Fibroblast of skin of left quadriceps (primary cell): ENCODE data around the gene ZNF607.
A peak's percentile ranks its signal among the peaks of the same experiment; 100 is the strongest.
"Not testable (repeated sequence)": the region's sequence is repeated elsewhere in the genome, so short reads cannot be mapped to it uniquely, and the experiment has no call there.

Source experiments
- DNase-seq, 2 experiments: peaks; one replicate each; pipeline ENCODE4 v3.0.0-alpha.2; 2013; ENCODE audit warnings: low read depth in 2 of 2

Gene ZNF607

DNA sequence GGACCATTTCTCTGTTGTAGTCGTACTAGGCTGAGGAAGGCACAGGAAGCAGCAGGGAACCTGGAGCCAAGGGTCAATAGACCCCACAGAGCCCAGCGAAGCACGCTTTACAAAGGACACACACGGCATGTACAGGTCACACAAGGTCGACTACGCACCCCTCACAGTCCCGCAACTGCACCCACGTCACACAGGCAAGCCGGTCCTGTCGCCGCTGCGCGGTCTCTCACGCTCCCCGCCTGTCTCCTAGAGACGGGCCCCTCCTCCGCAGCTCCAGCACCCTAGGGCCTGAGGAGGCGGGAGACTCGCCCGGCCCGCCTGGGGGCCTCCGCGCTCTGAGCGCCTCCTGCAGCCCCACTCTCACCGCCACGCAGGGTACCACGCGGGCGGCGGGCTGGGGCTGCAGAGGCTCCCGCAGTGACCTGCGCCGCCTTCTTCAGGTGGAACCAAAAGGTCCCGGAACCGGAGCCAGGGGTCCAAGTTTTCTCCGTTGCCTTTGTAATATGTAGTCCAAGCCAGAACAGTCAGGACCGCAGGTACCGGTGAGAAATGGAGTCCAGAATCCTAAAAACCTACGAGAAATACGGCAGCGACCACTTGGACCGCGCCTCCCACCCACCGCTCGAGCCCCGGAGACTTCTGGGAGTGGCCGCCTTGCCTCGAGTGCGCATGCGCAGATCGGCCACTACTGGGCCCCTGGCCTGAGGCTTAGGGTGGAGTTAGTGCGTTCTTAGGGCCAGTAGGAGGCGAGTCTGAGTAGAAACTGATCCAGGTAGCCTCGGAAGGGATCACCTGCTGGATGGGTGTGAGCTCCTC is at the start of gene ZNF607:
TSS of gene ZNF607 (minus strand) at position 651 of the 816 bp plus-strand sequence. CDS start 8,143 bp downstream, outside the sequence.
- DNase-seq: peak; percentile 73

DNA sequence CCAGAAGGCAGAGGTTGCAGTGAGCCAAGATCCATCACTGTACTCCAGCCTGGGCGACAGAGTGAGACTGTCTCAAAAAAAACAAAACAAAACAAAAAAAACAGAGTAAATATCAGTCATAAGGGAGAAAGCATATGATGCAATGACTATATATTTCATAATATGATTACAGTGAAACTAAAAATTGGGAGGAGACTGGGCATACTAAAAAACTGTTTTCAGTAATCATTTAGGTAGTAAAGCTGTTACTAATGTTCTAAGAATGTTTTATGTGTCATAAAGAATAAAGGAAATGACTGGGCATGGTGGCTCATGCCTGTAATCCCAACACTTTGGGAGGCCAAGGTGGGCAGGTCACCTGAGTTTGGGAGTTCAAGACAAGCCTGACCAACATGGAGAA is 43.9 kb upstream of the ZNF607 start:
- no peak for DNase-seq

DNA sequence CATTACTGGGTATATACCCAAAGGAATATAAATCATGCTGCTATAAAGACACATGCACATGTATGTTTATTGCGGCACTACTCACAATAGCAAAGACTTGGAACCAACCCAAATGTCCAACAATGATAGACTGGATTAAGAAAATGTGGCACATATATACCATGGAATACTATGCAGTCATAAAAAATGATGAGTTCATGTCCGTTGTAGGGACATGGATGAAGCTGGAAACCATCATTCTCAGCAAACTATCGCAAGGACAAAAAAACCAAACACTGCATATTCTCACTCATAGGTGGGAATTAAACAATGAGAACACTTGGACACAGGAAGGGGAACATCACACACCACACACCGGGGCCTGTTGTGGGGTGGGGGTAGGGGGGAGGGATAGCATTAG is 38.1 kb upstream of the ZNF607 start:
- DNase-seq: not testable (repeated sequence)

DNA sequence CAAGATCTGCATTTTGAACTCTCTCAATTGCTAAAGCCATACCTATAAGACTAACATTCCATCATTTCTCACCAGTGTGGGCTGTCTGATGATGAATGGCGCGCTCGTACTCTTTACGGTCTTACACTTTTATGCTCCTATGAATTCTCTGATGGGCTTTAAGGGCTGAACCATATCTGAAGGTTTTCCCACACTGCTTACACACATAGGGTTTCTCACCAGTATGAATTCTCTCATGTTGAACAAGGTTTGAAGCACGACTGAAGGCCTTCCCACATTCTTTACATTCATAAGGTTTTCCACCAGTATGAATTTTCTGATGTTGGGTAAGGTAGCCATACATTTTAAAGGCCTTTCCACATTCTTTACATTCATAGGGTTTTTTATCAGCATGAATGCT is 18.8 kb upstream of the ZNF607 start:
- DNase-seq: no peak

DNA sequence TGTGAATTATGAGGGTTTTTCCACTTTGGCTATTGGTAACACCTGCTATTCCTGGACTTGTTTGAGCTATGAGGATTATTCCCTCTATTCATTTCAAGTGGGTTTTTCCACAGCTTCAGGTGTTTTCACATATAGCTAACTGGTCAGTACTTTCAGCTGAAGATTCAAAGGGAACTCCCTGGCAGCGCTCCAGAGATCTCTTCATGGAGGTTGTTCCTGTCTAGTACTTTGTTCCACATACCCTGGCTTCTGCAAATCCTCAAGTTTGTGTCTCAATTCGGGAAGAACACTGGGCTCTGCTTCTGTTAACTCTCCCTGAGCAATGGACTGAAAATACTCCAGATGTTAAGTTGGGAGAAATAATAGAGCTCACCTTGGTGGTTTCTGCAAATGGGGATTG is 5.6 kb upstream of the ZNF607 start:
- no peak for DNase-seq

DNA sequence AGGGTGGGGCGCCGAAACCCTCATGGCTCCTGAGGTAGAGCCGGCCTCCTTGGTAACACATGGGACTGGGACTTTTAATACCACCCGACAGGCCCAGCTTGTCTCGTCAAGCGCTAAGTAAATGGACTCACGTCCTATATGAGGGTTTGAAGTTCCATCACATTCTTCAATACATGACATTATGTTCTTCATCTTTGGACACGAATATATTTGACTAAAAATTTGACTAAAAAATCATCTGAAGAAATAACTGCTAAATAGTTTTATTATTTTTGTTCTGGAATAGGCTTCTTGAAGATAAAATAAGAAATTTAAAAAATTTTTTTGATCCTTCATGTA is 335 bp upstream of the ZNF607 start:
- DNase-seq: no peak

DNA sequence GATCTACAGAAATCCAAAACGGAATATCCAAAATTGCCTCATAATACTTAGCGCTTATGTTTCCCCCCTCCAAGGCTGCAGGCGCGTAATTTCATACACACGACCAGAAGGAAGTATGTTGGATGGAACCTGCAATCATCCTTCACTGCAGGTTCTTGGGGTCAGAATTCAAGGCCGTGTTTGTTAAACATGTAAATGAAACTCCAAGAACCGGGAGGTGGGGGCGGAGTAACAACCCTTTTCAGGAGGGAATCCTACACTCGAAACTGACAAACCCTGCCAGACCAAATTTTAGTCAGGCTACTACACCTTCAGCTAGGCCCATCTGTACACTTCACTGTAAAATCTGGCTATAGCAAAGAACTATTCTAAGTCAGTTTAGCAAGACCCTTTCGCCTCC is 1.3 kb downstream of the ZNF607 start:
- DNase-seq: no peak

DNA sequence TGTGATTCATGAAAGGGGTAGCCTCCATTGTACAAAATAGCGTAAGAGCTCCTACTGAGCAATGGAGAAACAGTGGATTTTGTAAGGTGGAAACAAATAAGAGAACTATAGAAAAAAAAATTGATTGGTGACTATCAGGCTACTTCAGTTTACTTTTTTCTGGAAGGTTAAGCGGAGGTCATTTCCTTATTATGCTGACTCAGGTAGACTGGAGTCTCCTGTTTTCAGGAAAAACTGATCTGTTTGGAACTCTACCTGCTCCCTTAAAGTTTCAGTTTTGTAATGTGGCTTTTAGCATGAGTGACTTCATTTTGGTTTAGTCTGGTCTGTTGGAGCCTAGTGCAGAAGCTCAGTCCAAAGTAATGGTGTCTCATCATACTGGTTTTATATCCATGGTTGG is 3.4 kb downstream of the ZNF607 start:
- DNase-seq: no peak

DNA sequence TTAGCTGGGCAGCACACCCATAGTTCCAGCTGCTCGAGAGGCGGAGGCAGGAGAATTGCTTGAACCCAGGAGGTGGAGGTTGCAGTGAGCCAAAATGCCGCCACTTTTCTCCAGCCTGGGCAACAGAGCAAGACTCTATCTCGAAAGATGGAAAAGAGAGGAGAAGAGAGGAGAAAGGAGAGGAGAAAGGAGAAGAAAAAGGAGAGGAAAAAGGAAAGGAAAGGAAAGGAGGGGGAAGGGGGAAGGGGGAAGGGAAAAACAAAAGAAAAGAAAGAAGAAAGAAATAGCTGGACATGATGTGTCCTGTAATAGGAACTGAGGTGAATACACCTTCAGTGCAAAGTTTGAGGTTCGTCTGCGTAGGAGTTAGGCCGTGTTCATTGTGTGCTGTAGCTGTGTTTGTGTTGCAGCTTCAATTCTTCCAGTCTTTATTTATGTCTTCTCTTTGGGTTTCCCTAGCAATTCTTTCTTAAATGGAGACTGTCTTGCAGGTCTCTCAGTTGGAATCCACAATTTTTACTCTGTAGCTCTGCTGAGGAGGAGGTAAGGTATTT is 13.4 kb downstream of the ZNF607 start:
- DNase-seq: no peak

DNA sequence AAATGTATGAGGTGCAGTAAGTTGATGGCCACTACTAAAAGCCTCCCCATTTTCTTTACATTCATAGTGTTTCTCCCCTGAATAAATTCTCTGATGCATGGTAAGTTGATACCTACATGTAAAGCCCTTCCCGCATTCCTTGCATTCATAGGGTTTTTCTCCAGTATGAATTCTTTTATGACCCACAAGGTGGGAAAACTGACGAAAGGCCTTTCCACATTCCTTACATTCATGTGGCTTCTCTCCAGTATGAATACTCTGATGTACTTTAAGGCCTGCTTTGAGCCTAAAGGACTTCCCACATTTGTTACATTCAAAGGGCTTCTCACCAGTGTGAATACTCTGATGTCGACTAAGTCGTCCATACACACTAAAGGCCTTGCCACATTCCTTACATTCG is 20.5 kb downstream of the ZNF607 start:
- DNase-seq: no peak

DNA sequence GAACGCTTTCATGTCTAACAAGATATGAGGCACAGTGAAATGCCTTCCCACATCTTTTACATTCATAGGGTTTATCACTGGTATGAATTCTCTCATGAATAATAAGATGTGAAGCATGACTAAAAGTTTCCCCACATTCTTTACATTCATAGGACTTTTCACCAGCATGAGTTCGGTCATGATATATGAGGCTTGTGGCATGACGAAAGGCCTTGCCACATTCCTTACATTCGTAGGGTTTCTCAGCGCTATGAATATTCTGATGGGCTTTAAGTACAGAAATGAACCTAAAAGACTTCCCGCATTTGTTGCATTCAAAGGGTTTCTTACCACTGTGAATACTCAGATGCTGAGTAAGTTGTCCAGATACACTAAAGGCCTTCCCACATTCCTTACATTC is 21.3 kb downstream of the ZNF607 start:
- DNase-seq: no peak

DNA sequence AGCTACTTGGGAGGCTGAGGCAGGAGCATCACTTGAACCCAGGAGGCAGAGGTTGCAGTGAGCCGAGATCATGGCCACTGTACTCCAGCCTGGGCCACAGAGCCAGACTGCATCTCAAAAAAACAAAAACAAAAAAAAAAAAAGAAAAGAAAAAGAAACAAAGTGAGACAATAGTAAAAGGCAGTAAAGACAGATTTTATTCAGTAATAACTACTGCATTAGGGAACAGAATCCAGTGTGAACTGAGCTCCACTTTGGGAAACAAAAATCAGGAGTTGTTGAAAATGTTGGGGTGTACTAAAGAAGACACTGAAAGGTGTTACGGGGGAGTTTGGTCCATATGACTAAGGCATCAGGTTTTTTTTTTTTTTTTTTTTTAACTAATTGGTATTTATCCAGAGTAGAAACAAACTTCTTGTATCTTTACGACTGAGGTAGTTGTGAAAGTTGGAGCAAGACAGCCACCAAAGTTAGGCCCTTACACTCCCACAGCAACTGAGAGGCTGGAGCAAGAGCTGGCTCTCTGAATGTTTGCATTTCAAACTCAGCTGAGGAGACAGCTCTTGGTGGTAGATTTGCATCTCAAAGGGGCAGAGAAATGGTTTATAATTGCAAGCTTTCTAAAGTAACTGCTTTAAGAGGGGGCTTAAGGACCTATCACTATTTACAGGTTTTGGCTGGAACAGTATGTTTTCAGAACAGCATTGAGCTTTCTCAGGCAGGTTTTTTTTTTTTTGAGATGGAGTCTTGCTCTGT is 24.2 kb downstream of the ZNF607 start:
- DNase-seq: no peak

DNA sequence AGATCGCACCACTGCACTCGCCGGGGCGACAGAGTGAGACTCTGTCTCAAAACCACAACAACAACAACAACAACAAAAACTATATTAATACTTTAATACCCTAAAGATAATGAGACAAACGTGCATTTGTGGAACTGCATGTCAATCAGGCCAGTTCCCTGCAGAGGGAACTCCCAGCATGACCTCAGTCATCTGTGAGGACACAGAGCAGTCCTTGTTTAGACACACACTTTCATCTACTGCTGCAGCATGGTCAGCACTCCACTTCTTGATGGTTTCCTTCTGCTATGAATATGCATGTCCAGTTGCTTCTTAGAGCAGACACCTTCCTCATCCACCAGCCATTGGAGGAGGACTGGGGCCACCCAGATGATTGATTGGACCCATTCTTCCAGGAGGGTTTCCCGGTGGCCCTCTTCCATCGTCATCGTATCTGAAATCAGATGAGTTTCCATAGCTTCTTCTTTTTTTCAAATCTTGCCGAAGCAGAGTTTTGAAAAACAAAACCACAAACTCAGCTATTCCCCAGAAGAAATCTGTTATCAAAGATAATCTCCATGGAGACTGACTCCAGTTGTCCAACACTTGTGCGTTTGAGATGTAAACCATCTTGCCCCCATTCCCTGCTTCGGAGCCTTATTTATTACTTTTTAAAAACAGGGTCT is 26.5 kb downstream of the ZNF607 start:
- DNase-seq: no peak

DNA sequence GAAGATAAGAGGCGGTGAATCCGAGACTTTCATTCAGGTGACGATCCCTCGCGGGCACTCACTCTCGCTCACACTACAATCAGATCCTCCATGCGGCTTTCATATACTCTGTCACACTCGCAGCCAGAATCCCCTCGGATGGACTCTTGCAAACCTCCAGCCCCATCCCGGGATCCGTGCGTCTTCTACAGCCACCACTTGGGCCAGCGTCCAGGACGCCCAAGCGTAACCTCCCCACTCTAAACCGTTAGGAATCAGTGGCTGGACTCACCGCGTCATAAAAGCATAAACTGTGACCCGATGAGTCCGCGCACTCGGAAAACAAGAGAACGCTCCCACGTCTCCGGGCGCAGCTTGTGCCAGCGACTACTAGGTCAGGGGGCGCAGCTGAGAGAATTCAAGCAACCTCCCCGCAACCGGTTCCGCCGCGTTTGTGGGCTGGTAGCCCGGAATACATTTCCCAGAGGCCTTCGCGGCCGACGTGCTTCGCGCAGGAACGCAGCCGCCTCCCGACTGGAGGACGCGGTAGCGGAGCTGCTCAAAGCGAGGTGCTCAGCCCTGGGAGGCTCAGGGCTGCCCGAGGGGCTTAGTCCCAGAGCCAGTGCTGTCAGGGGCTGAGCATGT is 27.6 kb downstream of the ZNF607 start:
- DNase-seq: peak; percentile 48 to 54

DNA sequence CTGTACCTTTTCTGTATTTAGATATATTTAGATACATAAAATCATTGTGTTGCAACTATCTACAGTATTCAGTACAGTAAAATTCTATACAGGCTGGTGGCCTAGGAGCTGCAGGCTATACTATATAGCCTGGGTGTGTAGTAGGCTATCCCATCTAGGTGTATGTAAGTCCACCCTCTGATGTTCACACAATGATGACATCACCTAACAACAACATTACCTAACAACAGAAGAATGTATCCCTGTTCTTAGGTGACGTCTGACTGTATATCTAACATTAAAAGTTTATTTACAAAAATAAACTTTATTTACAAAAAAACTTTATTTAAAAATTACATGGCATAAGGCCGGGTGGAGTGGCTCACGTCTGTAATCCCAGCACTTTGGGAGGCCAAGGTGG is 36.0 kb downstream of the ZNF607 start:
- DNase-seq: no peak

DNA sequence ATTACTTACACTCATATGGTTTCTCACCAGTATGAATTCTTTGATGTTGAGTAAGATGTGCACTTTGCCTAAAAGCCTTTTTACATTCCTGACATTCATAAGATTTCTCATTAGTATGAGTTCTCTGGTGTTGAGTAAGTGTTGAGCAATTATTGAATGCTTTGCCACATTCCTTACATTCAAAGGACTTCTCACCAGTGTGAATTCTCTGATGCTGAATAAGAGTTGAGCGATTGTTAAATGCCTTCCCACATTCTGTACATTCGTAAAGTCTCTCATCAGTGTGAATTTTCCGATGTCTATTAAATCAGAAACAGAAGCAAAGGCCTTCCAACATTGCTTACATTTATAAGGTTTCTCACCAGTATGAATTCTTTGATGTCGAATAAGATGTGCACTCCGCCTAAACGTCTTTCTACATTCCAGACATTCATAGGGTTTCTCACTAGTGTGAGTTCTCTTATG is 50.1 kb downstream of the ZNF607 start:
- DNase-seq: no peak

DNA sequence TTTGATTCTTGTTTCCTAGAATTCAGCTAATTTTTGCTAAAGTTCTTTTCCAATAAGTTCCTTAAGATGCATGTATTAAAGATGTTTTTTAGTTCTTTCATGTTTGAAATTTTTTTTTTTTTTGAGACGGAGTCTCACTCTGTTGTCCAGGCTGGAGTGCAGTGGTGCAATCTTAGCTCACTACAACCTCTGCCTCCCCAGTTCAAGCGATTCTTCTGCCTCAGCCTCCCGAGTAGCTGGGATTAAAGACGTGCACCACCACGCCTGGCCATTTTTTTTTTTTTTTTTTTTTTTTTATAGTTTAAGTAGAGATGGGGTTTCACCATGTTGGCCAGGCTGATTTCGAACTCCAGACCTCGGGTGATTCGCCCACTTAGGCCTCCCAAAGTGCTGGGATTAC is 62.4 kb downstream of the ZNF607 start:
- not testable (repeated sequence) for DNase-seq

DNA sequence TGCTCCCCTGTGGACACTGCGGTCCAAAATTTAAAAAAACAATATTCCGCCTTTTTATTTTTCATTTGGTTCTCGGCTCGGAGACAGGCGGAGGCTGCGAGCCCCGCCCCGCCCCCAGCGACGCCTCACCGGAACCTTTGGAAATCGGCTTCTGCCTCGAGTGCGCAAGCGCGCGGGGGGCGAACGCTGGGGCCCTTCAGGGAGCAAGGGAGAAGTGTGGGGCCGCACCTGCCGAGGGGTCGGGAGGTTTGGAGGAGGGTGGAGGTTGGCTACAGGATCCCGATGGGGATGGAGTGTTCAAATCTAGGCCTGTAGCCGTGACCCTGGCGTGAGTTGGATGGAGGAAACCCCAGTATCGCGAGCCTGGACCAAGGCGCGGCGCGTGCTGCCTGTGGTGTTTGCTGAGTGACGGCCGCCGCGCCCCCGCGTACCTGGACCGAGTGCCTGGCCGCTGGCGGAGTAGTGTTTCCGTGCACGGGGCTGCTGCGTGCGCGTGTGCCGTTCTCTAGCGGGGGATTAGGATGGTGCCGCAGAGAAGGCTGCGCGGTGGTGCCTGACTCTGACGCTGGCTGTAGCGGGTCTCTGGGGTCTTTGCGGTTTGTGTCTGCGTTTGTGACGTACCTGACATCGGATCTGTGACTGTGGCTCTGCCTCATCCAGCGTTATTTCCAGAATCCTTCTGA is 63.7 kb downstream of the ZNF607 start:
- DNase-seq: peak; percentile 48 to 55

DNA sequence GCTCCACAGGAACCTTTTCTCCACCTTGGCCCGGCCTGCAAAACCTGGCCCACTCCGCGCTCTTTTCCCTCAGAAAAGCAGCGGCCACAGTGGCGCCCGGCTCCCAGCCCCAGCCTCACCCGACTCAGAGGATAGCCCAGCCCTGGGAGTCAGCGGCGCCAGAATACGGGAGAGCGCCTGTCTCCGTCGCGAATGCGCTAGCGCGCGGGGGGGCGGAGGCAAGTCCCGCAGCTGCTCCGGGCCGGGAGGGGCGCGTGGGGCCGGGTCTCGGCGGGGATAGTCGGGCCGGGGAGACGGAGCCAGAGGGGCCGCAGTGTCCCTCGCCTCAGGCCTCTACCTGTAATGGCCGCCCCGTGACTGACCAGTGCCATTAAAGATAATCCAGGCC is 64.3 kb downstream of the ZNF607 start, which contains the start of gene ZFP30:
TSS of gene ZFP30 (minus strand) at position 165 of the 388 bp plus-strand sequence. CDS start 7,643 bp downstream, outside the sequence.
- peak; percentile 53 to 63 for DNase-seq

DNA sequence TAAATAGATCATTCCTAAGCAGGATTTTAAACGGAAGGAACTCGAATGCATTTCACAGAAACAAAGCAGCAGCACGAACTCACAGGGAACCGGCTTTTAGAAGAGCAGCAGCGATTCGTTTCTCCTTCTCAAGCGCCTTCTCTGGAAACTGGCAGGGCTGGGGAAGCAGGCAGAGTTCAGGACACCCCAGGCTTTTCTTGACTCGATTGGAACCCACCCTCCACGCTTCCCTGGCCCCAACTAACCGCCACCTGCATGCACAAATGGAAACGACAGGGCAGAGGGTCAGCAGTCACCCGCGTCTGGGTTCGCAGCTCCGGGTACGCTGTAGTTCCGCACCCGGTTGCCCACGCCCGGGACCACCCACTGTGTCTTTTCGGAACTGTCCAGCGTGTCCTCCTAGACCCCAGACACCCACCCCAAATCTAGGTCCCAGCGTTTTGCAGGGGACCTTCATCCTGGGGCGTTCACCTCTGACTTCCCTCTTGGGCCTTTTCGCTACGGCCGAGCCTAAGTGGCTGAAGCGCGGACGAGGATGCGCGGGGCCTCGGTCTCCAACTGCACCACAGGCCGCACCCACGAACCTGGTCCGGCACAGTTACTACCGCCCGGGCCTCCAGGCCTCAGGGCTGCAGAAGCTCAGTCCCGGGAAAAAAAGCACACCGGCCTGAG is 64.8 kb downstream of the ZNF607 start:
- peak; percentile 1 to 10 for DNase-seq

DNA sequence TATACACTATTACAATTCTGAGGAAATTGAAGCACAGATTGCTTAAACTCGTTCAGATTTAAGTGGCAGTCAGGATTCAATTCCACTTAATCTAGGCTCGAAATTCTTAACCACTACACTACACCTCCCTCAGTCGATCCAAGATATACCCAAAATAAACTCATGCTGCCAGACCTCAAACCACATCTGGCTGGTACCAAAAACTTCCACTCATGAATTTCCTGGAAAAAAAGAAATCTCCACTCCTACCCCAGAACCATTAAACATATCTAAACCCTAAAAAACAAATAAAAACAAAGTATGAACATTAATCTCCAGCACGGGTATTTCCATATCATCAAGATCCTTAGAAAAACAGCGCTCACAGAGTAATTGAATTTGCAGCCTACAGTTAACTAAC is 65.4 kb downstream of the ZNF607 start:
- DNase-seq: no peak
